Fibroblast of peridontal ligament (primary cell): ENCODE measurements around the gene TBR1.

Source experiments
- DNase-seq: peaks from one replicate; pipeline ENCODE4 v3.0.0-alpha.2; 2010; ENCODE audit errors: extremely low read depth

Gene TBR1

GRCh38 chr2:161415034-161415986 lies 787 bp upstream of the TBR1 start:
- no peak for DNase-seq

- no peak for DNase-seq
Measured at GRCh38 chr2:161416708-161417437, 776 bp downstream of the TBR1 start.

GRCh38 chr2:161417438-161418274 lies 1.6 kb downstream of the TBR1 start:
- no peak for DNase-seq

GRCh38 chr2:161418275-161418714 lies 2.2 kb downstream of the TBR1 start:
- no peak for DNase-seq

GRCh38 chr2:161418715-161419637 lies 2.9 kb downstream of the TBR1 start:
- DNase-seq: no peak

GRCh38 chr2:161419638-161420190 lies 3.6 kb downstream of the TBR1 start:
- DNase-seq: no peak

- no peak for DNase-seq
Measured at GRCh38 chr2:161420406-161421074, 4.4 kb downstream of the TBR1 start.

- no peak for DNase-seq
Measured at GRCh38 chr2:161421686-161422085, 5.6 kb downstream of the TBR1 start.

- DNase-seq: no peak
Measured at GRCh38 chr2:161422816-161423403, 6.8 kb downstream of the TBR1 start.

GRCh38 chr2:161423421-161424393 lies 7.6 kb downstream of the TBR1 start:
- DNase-seq: no peak

GRCh38 chr2:161424394-161424769 lies 8.3 kb downstream of the TBR1 start:
- no peak for DNase-seq

- DNase-seq: no peak
Measured at GRCh38 chr2:161424891-161425727, 9.0 kb downstream of the TBR1 start.

- no peak for DNase-seq
Measured at GRCh38 chr2:161425728-161426454, 9.8 kb downstream of the TBR1 start.

- no peak for DNase-seq
Measured at GRCh38 chr2:161426455-161426921, 10.4 kb downstream of the TBR1 start.

- DNase-seq: no peak
Measured at GRCh38 chr2:161426922-161427663, 11.0 kb downstream of the TBR1 start.
